GM21619 (cell line): ENCODE results near the gene HIKESHI.

ENCODE experiments used
- ATAC-seq: cut with Tn5 transposase; IDR thresholded peaks from one replicate; pipeline ENCODE4 v1.9.1; 2021; ENCODE audit not compliant: unreplicated experiment

HIKESHI gene

DNA sequence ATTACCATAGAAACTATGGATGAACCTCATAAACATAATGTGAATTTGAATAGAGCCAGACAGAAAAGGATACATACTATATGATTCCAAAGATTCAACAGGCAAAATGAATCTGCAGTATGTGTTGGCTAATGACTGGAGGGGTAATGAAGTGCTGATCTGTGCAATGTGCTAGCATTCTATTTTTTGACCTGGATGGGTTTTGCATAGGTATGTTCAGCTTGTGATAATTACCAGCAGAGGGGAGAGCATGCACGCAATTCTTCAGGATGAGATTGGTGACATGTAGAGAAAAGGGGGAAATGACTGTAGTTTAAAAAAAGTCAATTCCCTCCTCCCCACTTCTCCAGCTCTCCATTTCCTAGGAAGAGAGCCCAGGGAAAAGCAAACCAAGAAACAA, 72.0 kb downstream of the HIKESHI start:
- no peak for ATAC-seq

DNA sequence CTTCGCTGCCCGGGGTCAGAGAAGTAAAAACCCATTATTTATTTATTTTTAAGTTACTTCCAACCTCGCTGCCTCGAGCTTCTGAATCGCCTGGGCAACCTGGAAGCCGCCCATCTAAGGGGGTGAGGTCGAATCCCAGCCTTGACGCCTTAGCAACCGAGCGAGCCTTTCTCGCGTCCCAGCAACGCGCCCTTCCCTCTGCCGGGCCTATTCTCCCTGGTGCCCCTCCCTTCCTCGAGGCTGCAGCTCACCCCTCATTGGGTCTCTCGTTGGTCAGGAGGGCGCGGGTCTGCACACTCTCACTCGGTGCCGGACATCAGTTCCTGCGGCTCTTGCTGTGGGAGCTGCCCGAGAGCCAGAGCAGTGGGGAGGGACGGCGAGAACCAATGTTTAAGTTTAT, 72.5 kb downstream of the HIKESHI start, which contains the start of gene CCDC81:
Gene CCDC81 (plus strand): TSS at position 302 of the 400 bp plus-strand sequence. CDS start 277 bp downstream, outside the sequence.
- ATAC-seq, result no peak

DNA sequence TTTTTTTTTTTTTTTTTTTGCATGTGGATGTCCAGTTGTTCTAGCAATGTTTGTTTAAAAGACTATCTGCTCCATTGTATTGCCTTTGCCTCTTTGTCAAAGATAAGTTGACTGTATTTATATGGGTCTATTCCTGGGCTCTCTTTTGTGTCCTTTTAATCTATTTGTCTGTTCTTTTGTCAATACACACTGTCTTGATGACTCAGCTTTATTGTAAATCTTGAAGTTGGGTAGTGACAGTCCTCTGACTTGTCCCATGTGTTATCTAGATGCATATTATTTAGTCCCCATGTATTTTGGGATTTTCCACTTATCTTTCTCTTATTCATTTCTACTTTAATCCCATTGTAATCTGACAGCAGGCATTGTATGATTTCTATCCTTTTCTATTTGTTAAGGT, 75.9 kb downstream of the HIKESHI start:
- ATAC-seq, result no peak

DNA sequence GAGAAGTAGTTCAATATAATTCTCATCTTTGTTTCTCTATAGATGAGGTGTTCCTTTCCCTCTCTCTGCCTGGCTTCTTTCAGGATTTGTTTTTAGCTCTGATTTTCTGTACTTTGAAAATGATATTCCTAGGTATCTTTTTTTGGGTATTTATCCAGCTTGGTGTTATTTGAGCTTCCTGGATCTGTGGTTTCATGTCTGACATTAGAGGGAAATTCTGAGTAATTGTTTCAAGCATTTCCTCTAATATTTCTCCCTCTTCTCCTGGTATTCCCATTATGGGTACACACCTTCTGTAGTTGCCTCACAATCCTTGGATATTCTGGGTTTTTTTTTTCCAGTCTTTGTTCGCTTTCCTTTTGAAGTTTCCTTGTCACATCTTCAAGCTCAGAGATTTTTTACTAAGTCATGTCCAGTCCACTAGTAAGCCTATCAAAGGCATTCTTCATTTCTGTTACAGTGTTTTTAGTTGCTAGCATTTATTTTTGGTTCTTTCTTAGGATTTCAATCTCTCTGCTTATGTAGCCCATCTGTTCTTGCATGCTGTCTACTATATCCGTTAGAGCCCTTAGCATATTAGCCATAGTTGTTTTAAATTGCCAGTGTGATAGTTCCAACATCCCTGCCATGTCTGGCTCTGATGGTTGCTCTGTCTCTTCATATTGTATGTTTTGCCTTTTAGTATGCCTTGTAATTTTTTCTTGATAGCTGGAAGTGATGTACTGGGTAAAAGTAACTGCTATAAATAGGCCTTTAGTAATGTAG, 78.4 kb downstream of the HIKESHI start:
- no peak for ATAC-seq

GRCh38 chr11:86383041-86383955, 81.3 kb downstream of the HIKESHI start:
- no peak for ATAC-seq

DNA sequence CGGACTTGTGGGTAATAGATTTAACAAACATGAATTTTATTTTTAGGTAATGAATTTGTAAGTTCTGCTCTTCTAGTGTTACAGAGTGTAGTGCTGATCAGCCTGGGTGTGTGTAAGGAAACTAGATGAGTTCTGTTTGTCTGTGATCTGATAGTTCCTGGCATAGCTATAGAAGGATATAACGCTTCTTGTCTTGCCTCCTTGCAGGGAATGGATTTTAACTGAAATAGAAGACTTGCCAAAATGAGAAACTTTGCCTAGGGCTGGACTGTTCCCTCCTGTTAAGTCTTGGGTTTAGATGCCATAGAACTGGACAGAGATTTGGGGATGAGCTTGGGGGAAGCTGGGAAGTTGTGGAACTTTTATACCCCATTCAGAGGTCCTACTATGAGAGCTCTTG, 84.2 kb downstream of the HIKESHI start:
- no peak for ATAC-seq

- no peak for ATAC-seq
These were observed 84.7 kb downstream of the HIKESHI start for GRCh38 chr11:86386746-86387145.

- no peak for ATAC-seq
These were observed 86.2 kb downstream of the HIKESHI start for GRCh38 chr11:86388198-86388597.

- ATAC-seq, result no peak
These were observed 88.4 kb downstream of the HIKESHI start for GRCh38 chr11:86390487-86390886.

- no peak for ATAC-seq
These were observed 93.1 kb downstream of the HIKESHI start for GRCh38 chr11:86395061-86395551.
